Metanephros (tissue), 2 donors: ENCODE measurements around the gene TEAD4. TPM values are rescaled to one million over a fixed set of nuclear protein-coding genes. Genes with fewer than 3 reads are reported as not detected.

ENCODE experiments used
- small RNA-seq: library from RNA; depleted of rRNA; stranded (forward); fragments of <200 nt; gene quantifications from one replicate; pipeline ENCODE3, GENCODE V24; 2014; ENCODE audit warnings: low replicate concordance
- total RNA-seq: library from RNA; depleted of rRNA; stranded (reverse); fragments of >200 nt; gene quantifications from one replicate; pipeline ENCODE4 v1.2.3, GENCODE V29; 2014

Gene TEAD4
- 18.3 TPM for total RNA-seq

DNA sequence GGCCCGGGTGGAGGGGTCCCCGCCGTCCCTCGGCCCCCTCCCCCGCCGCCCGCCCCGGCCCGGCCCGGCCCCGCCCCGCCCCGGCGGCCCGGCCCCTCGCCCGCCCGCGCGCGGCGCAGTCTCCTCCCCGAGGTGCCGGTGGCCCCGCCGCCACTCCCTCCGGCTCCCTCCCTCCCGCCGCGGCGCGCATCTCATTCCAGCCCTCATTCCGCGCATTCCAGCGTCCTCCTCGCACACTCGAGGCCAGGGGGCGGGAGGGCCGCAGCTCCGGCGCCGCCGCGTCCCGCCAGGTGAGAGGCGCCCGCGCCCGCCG is at the start of gene TEAD4:
Gene TEAD4, plus strand, starts transcription at position 206 of the 313 bp plus-strand sequence.

DNA sequence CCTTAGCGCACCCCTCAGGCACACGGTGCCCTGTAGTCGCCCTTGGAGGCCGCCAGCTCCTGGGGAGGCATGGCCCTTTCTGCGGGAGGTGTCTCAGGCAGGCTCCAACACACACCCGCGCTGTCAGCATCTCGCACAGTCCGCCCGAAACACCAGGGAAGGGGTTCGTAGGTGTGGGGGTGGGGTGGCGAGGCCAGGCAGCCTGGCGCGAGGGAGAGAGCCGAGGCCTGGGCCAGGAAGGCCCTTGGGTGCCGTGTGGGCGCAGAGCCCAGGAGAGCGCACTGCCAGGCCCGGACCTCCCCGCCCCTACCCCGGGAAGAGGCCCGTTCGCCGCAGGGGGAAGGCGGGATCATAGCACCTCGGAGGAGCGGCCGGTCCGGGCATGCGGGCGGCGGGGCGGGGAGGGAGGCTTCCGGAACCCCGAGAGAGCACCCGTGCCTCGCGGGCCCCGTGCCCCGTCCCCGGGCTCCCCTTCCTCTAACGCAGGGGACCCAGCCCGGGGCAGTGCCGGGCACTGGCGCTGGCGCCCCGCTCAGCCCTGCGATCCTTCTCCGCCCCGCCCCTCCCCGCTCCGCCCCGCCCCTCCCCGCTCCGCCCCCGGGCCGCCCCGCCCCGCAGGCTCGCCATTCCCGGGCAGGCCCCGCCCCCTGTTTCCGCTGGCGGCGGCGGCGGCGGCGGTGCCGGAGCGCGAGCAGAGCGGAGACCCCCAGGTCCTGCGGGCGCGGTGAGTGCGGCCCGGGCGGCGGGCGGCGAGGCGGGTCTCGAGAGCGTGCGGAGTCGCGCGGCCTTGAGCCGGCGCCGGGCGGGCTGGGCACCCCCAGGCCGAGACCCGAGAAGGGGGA is 117.8 kb downstream of the TEAD4 start, which contains the start of gene TSPAN9:
Gene TSPAN9, plus strand, starts transcription at position 650 of the 842 bp plus-strand sequence. CDS start 123,815 bp downstream, outside the sequence.

Small RNA genes lying within 50 kb of the gene (small RNA-seq; reads per million reads assigned to genes)
- gene RNU6-1315P: not detected

Other genes starting within 250 kb of the TEAD4 start
- 95.3 TPM for gene FKBP4, start 164.4 kb upstream of the TEAD4 start, total RNA-seq
- 46.2 TPM for gene ITFG2, start 146.7 kb upstream of the TEAD4 start, total RNA-seq
- 8.4 TPM for gene NRIP2, start 124.4 kb upstream of the TEAD4 start, total RNA-seq
- gene TEX52, start 102.4 kb upstream of the TEAD4 start, total RNA-seq: not detected
- gene FOXM1, start 82.2 kb upstream of the TEAD4 start, total RNA-seq: 11.0 TPM
- 21.3 TPM for gene RHNO1, start 82.2 kb upstream of the TEAD4 start, total RNA-seq
- gene TULP3, start 68.5 kb upstream of the TEAD4 start, total RNA-seq: 18.5 TPM
- 94.7 TPM for gene TSPAN9, start 118.0 kb downstream of the TEAD4 start, total RNA-seq